HG02970 (cell line): ENCODE results near the gene LRIT1.

Source experiments
- ATAC-seq: cut with Tn5 transposase; IDR thresholded peaks from one replicate; pipeline ENCODE4 v1.9.1; 2021; ENCODE audit warnings: mild to moderate bottlenecking, moderate library complexity, moderate number of reproducible peaks; ENCODE audit not compliant: unreplicated experiment, low FRiP score

The LRIT1 gene

GRCh38 chr10:84256510-84257342 lies 15.4 kb upstream of the LRIT1 start:
- ATAC-seq: no peak

GRCh38 chr10:84254552-84255478 lies 13.5 kb upstream of the LRIT1 start:
- ATAC-seq: no peak

GRCh38 chr10:84248794-84249193 lies 7.4 kb upstream of the LRIT1 start:
- ATAC-seq: no peak

GRCh38 chr10:84247496-84247895 lies 6.2 kb upstream of the LRIT1 start:
- ATAC-seq: no peak

GRCh38 chr10:84244651-84245270 lies 3.4 kb upstream of the LRIT1 start, which contains the start of gene RGR:
TSS of gene RGR (plus strand) at chr10:84245053. CDS start at chr10:84245091, 38 bp downstream.
- ATAC-seq: no peak

GRCh38 chr10:84243759-84244158 lies 2.4 kb upstream of the LRIT1 start:
- no peak for ATAC-seq

- no peak for ATAC-seq
These were observed 2.4 kb downstream of the LRIT1 start for GRCh38 chr10:84238909-84239308.

- ATAC-seq: no peak
These were observed 3.9 kb downstream of the LRIT1 start for GRCh38 chr10:84237199-84238051.

- no peak for ATAC-seq
These were observed 4.5 kb downstream of the LRIT1 start for GRCh38 chr10:84236807-84237198.

GRCh38 chr10:84235096-84235495 lies 6.2 kb downstream of the LRIT1 start:
- ATAC-seq: no peak

- no peak for ATAC-seq
These were observed 6.9 kb downstream of the LRIT1 start for GRCh38 chr10:84234479-84234878.

- no peak for ATAC-seq
These were observed 7.4 kb downstream of the LRIT1 start for GRCh38 chr10:84233940-84234339.

GRCh38 chr10:84232376-84232775 lies 9.0 kb downstream of the LRIT1 start:
- no peak for ATAC-seq

- ATAC-seq: no peak
These were observed 11.0 kb downstream of the LRIT1 start for GRCh38 chr10:84230359-84230758.

- no peak for ATAC-seq
These were observed 13.5 kb downstream of the LRIT1 start for GRCh38 chr10:84227810-84228209.

GRCh38 chr10:84226616-84227015 lies 14.7 kb downstream of the LRIT1 start:
- no peak for ATAC-seq

GRCh38 chr10:84225427-84226173 lies 15.7 kb downstream of the LRIT1 start, which contains the start of gene LRIT2:
TSS of gene LRIT2 (minus strand) at chr10:84225544. CDS start at chr10:84225520, 24 bp downstream.
- ATAC-seq: no peak

GRCh38 chr10:84224411-84225028 lies 16.8 kb downstream of the LRIT1 start:
- no peak for ATAC-seq

- no peak for ATAC-seq
These were observed 19.4 kb downstream of the LRIT1 start for GRCh38 chr10:84221916-84222315.
